GM23338 (cell line): ENCODE data around the gene MTRF1L.

Experiments used
- CREB1 ChIP-seq: fragments of 250-450 bp; sonication (Bioruptor Pico); IDR thresholded peaks from 2 replicates; pipeline ENCODE4 v1.5.0; 2020; ENCODE audit warnings: low read depth, mild to moderate bottlenecking, moderate library complexity
- CTCF ChIP-seq, 2 experiments: fragments of 200-600 bp in 1 of 2; sonication (generic) in 1 of 2; conservative IDR thresholded peaks; 2 replicates each; pipeline versions ENCODE4 v1.5.1 to v1.6.1; 2016 to 2017; ENCODE audit warnings: antibody characterized with exemption in 2 of 2, low read depth in 2 of 2, mild to moderate bottlenecking in 2 of 2, moderate library complexity in 1 of 2
- EZH2 ChIP-seq: fragments of 200-600 bp; sonication (generic); IDR thresholded peaks from one replicate; pipeline ENCODE4 v1.8.0; 2017; ENCODE audit warnings: antibody characterized with exemption, mild to moderate bottlenecking, low read depth; ENCODE audit not compliant: unreplicated experiment
- EZH2phosphoT487 ChIP-seq: fragments of 200-600 bp; sonication (generic); IDR thresholded peaks from one replicate; pipeline ENCODE4 v1.8.1; 2018; ENCODE audit warnings: antibody characterized with exemption; ENCODE audit not compliant: unreplicated experiment
- POLR2AphosphoS5 ChIP-seq: IDR thresholded peaks from 2 replicates; pipeline ENCODE4 v1.6.1; 2016; ENCODE audit warnings: antibody characterized with exemption, low read depth
- REST ChIP-seq: IDR thresholded peaks from one replicate; pipeline ENCODE4 v1.6.1; 2018; ENCODE audit warnings: antibody characterized with exemption; ENCODE audit not compliant: unreplicated experiment
- STAT1 ChIP-seq: IDR thresholded peaks from one replicate; pipeline ENCODE4 v1.6.1; 2016; ENCODE audit warnings: antibody characterized with exemption; ENCODE audit not compliant: unreplicated experiment
- ZNF114 ChIP-seq: fragments of 250-450 bp; sonication (Bioruptor Pico); IDR thresholded peaks from 2 replicates; pipeline ENCODE4 v1.5.0; 2020; ENCODE audit warnings: mild to moderate bottlenecking, moderate library complexity
- ZNF331 ChIP-seq: fragments of 250-450 bp; sonication (Bioruptor Pico); IDR thresholded peaks from 2 replicates; pipeline ENCODE4 v1.5.0; 2020; ENCODE audit warnings: low read depth, mild to moderate bottlenecking, moderate library complexity

- TF ChIP-seq REST, result no peak
- TF ChIP-seq CREB1 (CRISPR knock-in tag), result no peak
- no peak for TF ChIP-seq CTCF (conservative IDR thresholded peaks at IDR 0.05; ENCODE audit: low read depth in 2 of 2)
- no peak for TF ChIP-seq EZH2
- no peak for TF ChIP-seq EZH2phosphoT487
- TF ChIP-seq POLR2AphosphoS5, result no peak
- no peak for TF ChIP-seq STAT1
- TF ChIP-seq ZNF114 (CRISPR knock-in tag), result no peak
- TF ChIP-seq ZNF331 (CRISPR knock-in tag), result no peak
These were observed 24.5 kb downstream of the MTRF1L start for GRCh38 chr6:152978058-152978457.
